SH-SY5Y (cell line): ENCODE measurements around the gene MC3R.

ENCODE experiments used
- GATA2 ChIP-seq: IDR thresholded peaks from 2 replicates; pipeline ENCODE4 v1.6.1; 2011; ENCODE audit warnings: mild to moderate bottlenecking, low read depth, low read length
- GATA3 ChIP-seq: IDR thresholded peaks from 2 replicates; pipeline ENCODE4 v1.6.1; 2011; ENCODE audit warnings: low read depth, mild to moderate bottlenecking, low read length, moderate library complexity

DNA sequence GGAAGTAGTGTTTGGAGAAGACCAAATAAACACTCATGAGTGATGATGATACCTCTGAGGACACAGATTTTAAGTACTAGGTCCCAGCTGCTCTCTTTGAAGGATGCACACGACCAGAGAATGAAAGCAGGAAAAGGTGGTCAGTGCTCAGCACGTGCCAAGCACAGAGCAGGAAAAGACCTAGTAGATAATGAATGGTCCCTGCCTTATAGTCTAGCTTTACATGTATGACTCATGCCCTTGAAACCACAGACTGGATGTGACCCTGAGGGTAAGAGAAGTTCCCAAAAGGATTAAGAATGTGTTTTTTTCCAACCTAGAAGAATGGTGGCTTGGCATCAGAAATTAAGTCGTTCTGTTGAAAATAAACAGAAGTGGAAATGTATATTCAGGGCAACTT is 2.8 kb upstream of the MC3R start:
- TF ChIP-seq GATA2 (no peak), GATA3 (no peak)
